Measurements from ENCODE around the gene PRPH.
"Not testable (repeated sequence)": the region's sequence is repeated elsewhere in the genome, so short reads cannot be mapped to it uniquely, and the experiment has no call there.

Gene PRPH

DNA sequence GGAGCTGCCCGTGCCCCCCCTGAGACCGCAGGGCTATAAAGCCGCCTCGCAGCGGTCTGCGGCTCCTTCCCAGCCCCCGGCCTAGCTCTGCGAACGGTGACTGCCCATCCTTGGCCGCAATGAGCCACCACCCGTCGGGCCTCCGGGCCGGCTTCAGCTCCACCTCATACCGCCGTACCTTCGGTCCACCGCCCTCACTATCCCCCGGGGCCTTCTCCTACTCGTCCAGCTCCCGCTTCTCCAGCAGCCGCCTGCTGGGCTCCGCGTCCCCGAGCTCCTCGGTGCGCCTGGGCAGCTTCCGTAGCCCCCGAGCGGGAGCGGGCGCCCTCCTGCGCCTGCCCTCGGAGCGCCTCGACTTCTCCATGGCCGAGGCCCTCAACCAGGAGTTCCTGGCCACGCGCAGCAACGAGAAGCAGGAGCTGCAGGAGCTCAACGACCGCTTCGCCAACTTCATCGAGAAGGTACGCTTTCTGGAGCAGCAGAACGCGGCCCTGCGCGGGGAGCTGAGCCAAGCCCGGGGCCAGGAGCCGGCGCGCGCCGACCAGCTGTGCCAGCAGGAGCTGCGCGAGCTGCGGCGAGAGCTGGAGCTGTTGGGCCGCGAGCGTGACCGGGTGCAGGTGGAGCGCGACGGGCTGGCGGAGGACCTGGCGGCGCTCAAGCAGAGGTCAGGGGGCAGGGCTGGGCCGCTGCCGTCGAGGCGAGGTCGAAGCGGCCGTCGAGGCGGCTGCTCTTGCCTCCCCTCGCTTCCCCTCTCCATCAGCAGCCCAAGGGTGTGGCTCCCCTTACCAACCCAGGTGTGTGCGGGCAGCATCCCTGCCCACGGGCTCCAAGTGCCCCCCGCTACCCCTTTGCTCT is at the start of gene PRPH:
PRPH (plus strand) TSS at position 66 of the 855 bp plus-strand sequence; CDS start at position 120, 54 bp downstream.
- no peak for DNase-seq (ENCODE audit: low read depth)

- DNase-seq (ENCODE audit: low read depth), result no peak
Observed at GRCh38 chr12:49251357-49251756, 43.6 kb upstream of the PRPH start.

- no peak for DNase-seq (ENCODE audit: low read depth)
Observed at GRCh38 chr12:49253033-49253623, 41.8 kb upstream of the PRPH start.

DNA sequence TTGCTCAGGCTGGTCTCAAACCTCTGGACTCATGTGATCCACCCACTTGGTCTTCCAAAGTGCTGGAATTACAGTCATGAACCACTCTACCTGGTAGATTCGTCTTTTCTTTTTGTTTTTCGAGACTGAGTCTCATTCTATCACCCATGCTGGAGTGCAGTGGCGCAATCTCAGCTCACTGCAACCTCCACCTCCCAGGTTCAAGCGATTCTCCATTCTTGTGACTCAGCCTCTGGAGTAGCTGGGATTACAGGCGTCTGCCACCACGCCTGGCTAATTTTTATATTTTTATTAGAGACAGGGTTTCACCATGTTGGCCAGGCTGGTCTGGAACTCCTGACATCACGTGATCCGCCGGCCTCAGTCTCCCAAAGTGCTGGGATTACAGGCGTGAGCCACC is 39.5 kb upstream of the PRPH start:
- DNase-seq (ENCODE audit: low read depth), result not testable (repeated sequence)

DNA sequence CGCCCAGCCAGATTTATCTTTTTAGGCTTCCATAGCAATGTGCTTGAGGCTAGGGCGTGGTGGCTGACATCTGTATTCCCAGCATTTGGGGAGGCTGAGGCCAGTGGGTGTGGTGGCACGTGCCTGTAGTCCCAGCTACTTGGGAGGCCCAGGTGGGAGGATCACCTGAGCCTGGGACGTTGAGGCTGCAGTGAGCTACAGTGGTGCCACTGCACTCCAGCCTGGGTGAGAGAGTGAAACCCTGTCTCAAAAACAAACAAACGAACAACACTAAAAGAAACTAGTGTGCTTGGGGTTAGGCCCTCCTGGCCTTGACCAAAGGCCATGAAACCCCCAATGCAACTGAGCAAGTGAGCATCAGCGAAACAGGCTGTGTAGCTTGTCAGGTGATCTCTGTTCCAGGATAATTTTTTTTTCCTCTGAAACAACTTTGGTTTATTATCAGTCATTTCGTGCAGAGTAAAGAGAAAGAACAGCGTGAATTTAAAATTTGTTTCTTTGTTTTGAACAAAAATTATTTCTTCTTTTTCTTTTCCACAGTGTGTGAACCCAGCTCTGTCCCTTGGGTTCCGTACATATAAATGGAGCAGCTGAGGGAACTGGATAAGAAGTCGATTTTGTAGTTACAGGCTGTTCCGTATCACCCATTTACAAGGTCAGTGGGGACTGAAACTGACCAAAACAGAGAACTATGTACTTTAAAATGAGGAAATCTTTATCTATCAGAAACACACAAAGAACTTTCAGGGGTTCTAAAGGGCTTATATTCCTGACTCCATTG is 38.9 kb upstream of the PRPH start:
- DNase-seq (ENCODE audit: low read depth), result no peak

DNA sequence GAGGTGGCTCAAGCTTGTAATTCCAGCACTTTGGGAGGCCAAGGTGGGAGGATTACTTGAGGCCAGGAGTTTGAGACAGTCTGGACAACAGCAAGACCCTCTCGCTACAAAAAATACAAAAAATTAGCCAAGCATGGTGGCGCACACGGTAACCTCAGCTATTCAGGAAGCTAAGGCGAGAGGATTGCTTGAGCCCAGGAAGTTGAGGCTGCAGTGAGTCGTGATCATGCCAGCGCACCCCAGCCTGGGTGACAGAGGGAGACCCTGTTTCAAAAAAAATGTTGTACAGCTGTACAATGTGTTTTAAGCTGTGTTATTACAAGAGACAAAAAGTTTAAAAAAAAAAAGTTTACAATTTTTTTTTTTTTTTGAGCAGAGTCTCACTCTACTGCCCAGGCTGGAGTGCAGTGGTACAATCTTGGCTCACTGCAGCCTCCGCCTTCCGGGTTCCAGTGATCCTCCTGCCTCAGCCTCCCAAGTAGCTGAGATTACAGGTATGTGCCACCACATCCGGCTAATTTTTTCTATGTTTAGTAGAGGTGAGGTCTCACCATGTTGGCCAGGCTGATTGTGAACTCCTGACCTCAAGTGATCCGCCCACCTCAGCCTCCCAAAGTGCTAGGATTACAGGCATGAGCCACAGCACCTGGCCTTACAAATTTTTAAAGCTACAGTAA is 37.3 kb upstream of the PRPH start:
- DNase-seq (ENCODE audit: low read depth), result not testable (repeated sequence)

DNA sequence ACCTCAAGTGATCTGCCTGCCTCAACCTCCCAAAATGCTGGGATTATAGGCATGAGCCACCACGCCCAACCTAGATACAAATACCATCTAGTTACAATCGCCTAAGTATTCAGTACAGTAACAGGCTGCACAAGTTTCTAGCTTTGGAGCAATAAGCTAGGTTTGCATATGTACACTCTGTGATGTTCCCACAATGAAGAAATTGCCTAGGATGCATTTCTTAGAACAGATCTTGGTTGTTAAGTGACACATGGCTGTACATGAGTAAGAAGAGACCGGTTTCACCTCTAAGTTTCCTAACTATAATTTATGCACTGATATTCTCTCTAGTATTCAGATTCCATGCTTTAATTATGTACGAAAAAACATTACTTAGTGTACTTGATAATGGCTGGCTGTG is 35.5 kb upstream of the PRPH start:
- DNase-seq (ENCODE audit: low read depth), result no peak

DNA sequence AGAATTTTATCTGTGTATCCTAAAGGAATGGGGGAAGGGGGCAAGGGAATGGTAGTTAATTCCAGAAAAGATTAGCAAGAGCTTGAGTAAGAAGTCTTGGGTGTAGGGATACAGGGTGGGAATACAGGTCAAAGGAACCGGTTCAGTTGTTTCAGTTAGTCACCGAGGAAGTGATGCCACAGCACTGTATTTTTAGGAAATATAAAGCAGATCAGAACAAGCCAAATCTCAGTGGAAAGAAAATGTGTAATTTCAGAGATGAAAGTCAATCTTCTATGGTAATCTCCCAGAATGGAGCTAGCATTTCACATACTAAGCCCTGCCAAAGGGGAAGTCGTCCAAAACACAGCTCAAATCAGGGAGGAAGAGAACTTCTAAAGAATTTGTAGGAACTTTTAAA is 34.8 kb upstream of the PRPH start:
- DNase-seq (ENCODE audit: low read depth), result no peak

- no peak for DNase-seq (ENCODE audit: low read depth)
Observed at GRCh38 chr12:49260571-49261363, 34.2 kb upstream of the PRPH start.

- DNase-seq (ENCODE audit: low read depth), result no peak
Observed at GRCh38 chr12:49261721-49262120, 33.2 kb upstream of the PRPH start.

DNA sequence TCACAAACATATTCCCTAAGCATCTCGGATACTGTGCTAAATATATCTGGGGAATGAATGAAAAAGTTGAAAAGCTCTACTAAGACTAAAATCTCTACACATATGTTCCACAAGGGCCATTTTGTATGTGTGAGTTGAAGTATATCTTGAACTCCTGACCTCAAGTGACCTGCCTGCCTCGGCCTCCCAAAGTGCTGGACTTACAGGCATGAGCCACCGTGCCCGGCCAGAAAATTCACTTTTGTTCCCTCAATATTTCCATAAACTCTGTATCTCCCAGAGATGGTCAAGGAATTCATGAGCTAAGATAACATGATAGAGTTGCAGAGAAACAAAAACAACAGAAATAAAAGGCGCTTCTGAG is 31.6 kb upstream of the PRPH start:
- no peak for DNase-seq (ENCODE audit: low read depth)

DNA sequence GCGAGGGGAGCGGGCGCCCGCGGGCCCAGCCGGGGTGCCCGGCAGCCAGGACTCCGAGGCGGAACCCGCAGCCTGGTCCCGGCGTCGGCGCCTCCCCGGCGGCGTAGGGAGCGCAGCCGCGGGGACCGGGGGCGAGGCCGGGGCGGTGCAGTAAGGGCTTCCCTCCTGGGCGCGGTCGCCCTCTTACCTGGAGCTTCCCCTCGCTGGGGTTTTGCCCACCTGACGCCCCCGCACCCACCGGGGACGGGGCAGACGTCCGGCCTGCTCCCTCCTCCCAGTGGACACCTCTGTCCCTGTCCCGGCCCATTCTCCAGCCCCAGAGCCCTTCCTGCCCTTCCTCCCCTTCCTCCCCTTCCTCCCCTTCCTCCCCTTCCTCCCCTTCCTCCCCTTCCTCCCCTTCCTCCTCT is 30.5 kb upstream of the PRPH start:
- no peak for DNase-seq (ENCODE audit: low read depth)

DNA sequence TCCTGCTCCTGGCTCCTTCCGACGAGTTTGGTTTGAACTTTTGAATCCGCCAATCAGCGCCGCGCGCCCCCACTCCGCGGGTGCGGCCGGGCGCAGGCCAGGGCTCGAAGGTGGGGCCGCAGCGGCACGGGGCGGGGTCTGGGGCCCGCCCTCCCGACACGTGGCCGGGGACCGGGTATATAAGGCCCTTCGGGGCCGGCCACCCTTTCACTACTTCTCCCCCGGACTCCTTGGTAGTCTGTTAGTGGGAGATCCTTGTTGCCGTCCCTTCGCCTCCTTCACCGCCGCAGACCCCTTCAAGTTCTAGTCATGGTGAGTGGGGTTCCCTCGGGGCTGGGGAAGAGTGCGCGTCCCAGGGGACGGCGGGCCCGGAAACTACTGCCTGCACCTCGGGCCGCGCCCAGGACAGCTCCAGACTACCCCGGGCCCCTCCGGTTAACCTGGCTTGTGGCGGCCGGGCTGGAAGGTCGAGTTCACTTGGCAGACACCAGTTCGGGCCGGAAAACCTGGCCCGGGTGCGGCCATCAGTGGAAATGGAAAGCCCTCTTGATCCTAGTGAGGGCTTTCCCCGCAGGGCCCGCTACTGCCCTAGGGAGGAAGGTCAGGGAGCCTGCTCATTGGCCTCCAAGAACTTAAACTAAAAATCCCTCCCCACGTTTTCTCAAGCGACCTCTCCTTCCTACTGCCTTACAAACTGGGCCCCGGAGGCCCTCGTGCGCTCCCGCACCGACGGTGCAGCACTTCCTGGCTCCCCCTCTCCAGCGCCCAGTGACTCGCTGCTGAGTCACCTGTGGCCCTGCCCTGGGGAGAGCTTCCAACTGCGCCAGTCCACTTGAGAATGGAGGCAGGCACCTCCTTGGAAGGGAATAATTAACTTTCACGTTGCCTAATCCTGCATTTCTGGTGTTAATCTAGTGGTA is 29.8 kb upstream of the PRPH start, which contains the start of gene TUBA1C:
TUBA1C (plus strand) TSS at position 210 of the 920 bp plus-strand sequence; CDS start at position 310, 100 bp downstream.
- peak; percentile 82 for DNase-seq (ENCODE audit: low read depth)

DNA sequence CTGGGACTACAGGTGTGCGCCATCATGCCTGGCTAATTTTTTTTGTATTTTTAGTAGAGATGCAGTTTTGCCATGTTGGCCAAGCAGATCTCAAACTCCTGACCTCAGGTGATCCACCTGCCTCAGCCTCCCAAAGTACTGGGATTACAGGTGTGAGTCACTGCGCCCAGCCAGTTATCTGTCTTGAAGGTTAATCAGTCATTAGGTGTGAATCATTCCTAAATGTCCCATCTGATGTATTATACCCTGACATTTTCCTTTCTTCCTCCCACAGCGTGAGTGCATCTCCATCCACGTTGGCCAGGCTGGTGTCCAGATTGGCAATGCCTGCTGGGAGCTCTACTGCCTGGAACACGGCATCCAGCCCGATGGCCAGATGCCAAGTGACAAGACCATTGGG is 25.8 kb upstream of the PRPH start:
- not testable (repeated sequence) for DNase-seq (ENCODE audit: low read depth)

- DNase-seq (ENCODE audit: low read depth), result no peak
Observed at GRCh38 chr12:49272790-49273725, 21.9 kb upstream of the PRPH start.

GRCh38 chr12:49273726-49274395 is 21.1 kb upstream of the PRPH start:
- DNase-seq (ENCODE audit: low read depth), result no peak

DNA sequence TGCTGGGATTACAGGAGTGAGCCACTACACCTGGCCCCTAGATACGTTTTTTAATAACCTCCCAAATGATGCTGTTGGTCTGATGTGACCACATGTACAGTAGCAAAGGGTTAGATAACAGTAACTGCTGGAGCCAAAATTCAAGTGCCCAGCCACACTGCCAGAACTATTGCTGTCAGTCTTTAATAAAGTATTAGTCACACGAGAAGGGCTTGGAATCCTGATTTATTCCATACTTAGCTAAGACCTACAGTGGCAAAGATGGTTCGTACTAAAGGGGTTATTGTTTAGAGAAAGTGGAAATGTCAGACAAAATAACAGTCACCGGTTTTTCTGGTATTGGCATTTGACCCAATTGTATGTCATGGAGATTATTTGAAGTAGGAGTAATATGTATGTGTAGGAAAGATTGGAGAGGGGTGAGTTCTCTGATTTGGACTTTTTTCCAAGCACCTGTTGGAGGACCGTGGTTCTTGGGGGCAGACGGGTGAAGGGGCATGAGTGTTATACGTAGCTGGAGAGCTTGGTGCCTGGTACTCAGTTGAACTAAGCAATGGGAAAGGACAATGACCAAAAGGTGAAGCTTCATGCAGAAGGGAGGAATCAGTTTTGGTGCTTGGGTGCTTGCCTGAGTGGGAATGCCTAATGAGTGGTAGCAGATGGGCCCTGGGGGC is 20.4 kb upstream of the PRPH start:
- no peak for DNase-seq (ENCODE audit: low read depth)
